ENCODE results near the gene LSM2.
A peak's percentile ranks its signal among the peaks of the same experiment; 100 is the strongest.
"Not testable (repeated sequence)": the region's sequence is repeated elsewhere in the genome, so short reads cannot be mapped to it uniquely, and the experiment has no call there.

Gene LSM2

GRCh38 chr6:31806470-31807272 is at the start of gene LSM2:
LSM2 (minus strand) TSS chr6:31806966; CDS start chr6:31806757, 209 bp downstream.
- Histone ChIP-seq H3K4me3 (ENCODE audit: low read length) (peak within 1 kb of the TSS; percentile 85), H3K27me3 (ENCODE audit: insufficient read depth, low read length) (no peaks in the 10 kb centered on the region), H3K4me1 (ENCODE audit: insufficient read depth, low read length) (peaks cover 9% of the 10 kb centered on the region), H2AFZ (ENCODE audit: low read depth, low read length) (peak within 1 kb of the TSS; percentile 70), H3K36me3 (ENCODE audit: insufficient read depth, low read length) (peaks cover 20% of the 10 kb centered on the region), H3K9me3 (ENCODE audit: low read length) (no peaks in the 10 kb centered on the region)

DNA sequence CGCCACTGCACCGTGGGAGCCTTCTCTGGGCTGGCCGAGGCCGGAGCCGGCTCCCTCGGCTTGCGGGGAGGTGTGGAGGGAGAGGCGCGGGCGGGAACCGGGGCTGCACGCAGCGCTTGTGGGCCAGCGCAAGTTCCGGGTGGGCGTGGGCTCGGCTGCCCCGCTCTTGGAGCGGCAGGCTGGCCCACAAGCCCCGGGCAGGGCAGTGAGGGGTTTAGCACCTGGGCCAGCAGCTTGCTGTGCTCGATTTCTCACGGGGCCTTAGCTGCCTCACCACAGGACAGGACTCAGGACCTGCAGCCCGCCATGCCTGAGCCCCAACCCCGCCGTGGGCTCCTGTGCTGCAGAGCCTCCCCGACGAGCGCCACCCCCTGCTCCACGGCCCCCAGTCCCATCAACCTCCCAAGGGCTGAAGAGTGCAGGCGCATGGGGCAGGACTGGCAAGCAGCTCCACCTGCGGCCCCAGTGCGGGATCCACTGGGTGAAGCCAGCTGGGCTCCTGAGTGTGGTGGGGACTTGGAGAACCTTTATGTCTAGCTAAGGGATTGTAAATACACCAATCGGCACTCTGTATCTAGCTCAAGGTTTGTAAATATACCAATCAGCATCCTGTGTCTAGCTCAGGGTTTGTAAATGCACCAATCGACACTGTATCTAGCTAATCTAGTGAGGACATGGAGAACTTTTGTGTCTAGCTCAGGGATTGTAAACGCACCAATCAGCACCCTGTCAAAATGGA is 45.4 kb upstream of the LSM2 start:
- H2AFZ ChIP-seq (ENCODE audit: low read depth, low read length); H3K36me3 ChIP-seq (ENCODE audit: insufficient read depth, low read length); H3K4me3 ChIP-seq (ENCODE audit: low read length); H3K4me1 ChIP-seq (ENCODE audit: insufficient read depth, low read length); H3K9me3 ChIP-seq (ENCODE audit: low read length); H3K27me3 ChIP-seq (ENCODE audit: insufficient read depth, low read length): not testable (repeated sequence)

DNA sequence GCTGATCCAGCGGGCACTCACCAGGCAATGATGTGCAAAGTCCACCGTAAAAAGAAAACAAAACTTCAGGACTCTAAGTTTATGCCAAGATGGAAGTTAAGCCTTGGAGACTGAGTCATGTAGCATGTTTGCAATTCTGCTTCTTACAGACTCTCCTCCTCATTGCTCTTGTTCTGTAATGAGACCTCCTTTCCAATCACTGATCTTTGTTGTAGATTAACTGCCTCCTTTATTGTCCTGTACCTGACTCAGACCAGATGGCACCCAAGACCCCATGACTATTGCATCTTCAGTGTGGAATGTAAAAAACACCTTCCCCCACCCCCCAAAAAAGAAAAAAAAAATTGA is 44.7 kb upstream of the LSM2 start:
- Histone ChIP-seq H3K4me3 (ENCODE audit: low read length) (no peak overlapping the region), H3K4me1 (ENCODE audit: insufficient read depth, low read length) (no peaks in the 10 kb centered on the region), H3K27me3 (ENCODE audit: insufficient read depth, low read length) (no peaks in the 10 kb centered on the region), H3K36me3 (ENCODE audit: insufficient read depth, low read length) (no peaks in the 10 kb centered on the region), H3K9me3 (ENCODE audit: low read length) (peaks cover 3% of the 10 kb centered on the region), H2AFZ (ENCODE audit: low read depth, low read length) (no peak overlapping the region)

GRCh38 chr6:31850765-31851484 is 44.2 kb upstream of the LSM2 start:
- no peak overlapping the region for H2AFZ ChIP-seq (ENCODE audit: low read depth, low read length)
- H3K9me3 ChIP-seq (ENCODE audit: low read length), result peaks cover 3% of the 10 kb centered on the region
- no peaks in the 10 kb centered on the region for H3K36me3 ChIP-seq (ENCODE audit: insufficient read depth, low read length)
- no peaks in the 10 kb centered on the region for H3K27me3 ChIP-seq (ENCODE audit: insufficient read depth, low read length)
- no peaks in the 10 kb centered on the region for H3K4me1 ChIP-seq (ENCODE audit: insufficient read depth, low read length)
- no peak overlapping the region for H3K4me3 ChIP-seq (ENCODE audit: low read length)

DNA sequence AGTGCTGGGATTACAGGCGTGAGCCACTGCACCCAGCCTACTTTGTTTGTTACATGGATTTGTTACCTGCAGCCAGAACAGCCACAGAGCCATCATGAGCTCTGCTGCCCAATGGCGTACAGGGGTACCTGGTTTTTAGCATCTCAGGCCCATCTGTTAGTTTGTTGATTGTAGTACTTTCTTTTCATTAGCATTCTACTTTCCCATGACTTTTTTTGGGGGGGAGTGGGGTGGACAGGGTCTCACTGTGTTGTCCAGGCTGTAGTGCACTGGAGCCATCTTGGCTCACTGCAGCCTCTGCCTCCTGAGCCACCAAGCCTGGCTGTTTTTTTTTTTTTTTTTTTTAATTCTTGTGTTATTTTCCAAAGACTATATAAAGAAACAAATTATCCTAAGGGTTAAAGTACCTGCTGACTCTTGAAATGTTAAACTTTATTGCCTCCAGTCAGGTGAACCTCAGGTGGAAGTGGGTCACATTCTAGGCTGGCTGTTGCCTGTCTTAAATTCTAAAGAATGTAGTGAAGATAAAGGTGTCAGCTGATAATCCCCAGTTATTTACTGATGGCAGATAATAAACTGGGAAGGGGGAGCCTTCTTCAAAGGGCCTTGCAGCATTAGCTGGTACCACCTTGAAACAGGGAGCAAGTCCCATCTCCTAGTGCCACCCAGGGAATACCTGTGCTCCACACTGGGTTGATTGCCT is 40.7 kb upstream of the LSM2 start:
- no peak overlapping the region for H3K4me3 ChIP-seq (ENCODE audit: low read length)
- H3K27me3 ChIP-seq (ENCODE audit: insufficient read depth, low read length), result no peaks in the 10 kb centered on the region
- H2AFZ ChIP-seq (ENCODE audit: low read depth, low read length), result no peak overlapping the region
- no peaks in the 10 kb centered on the region for H3K4me1 ChIP-seq (ENCODE audit: insufficient read depth, low read length)
- no peaks in the 10 kb centered on the region for H3K9me3 ChIP-seq (ENCODE audit: low read length)
- no peaks in the 10 kb centered on the region for H3K36me3 ChIP-seq (ENCODE audit: insufficient read depth, low read length)

GRCh38 chr6:31844507-31844906 is 37.7 kb upstream of the LSM2 start:
- no peaks in the 10 kb centered on the region for H3K4me1 ChIP-seq (ENCODE audit: insufficient read depth, low read length)
- H2AFZ ChIP-seq (ENCODE audit: low read depth, low read length), result no peak overlapping the region
- no peaks in the 10 kb centered on the region for H3K9me3 ChIP-seq (ENCODE audit: low read length)
- peaks cover 10% of the 10 kb centered on the region for H3K36me3 ChIP-seq (ENCODE audit: insufficient read depth, low read length)
- H3K27me3 ChIP-seq (ENCODE audit: insufficient read depth, low read length), result no peaks in the 10 kb centered on the region
- H3K4me3 ChIP-seq (ENCODE audit: low read length), result no peak overlapping the region

GRCh38 chr6:31842053-31842452 is 35.3 kb upstream of the LSM2 start:
- Histone ChIP-seq H3K27me3 (ENCODE audit: insufficient read depth, low read length) (no peaks in the 10 kb centered on the region), H3K4me3 (ENCODE audit: low read length) (no peak overlapping the region), H3K9me3 (ENCODE audit: low read length) (no peaks in the 10 kb centered on the region), H2AFZ (ENCODE audit: low read depth, low read length) (no peak overlapping the region), H3K4me1 (ENCODE audit: insufficient read depth, low read length) (peaks cover 8% of the 10 kb centered on the region), H3K36me3 (ENCODE audit: insufficient read depth, low read length) (peaks cover 34% of the 10 kb centered on the region)

DNA sequence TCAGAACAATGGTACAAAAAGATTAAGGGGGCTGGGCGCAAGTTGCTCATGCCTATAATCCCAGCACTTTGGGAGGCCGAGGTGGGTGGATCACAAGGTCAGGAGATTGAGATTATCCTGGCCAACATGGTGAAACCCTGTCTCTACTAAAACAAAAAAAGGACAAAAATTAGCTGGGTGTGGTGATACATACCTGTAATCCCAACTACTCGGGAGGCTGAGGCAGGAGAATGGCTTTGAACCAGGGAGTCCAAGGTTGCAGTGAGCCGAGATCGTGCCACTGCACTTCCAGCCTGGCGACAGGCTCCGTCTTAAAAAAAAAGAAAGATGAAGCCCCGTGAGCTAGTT is 33.0 kb upstream of the LSM2 start:
- not testable (repeated sequence) for H3K4me3 ChIP-seq (ENCODE audit: low read length); H3K9me3 ChIP-seq (ENCODE audit: low read length); H2AFZ ChIP-seq (ENCODE audit: low read depth, low read length); H3K27me3 ChIP-seq (ENCODE audit: insufficient read depth, low read length)
- Histone ChIP-seq H3K4me1 (ENCODE audit: insufficient read depth, low read length) (peaks cover 21% of the 10 kb centered on the region), H3K36me3 (ENCODE audit: insufficient read depth, low read length) (peaks cover 46% of the 10 kb centered on the region)

GRCh38 chr6:31838968-31839367 is 32.2 kb upstream of the LSM2 start:
- Histone ChIP-seq H3K36me3 (ENCODE audit: insufficient read depth, low read length) (peaks cover 46% of the 10 kb centered on the region), H3K9me3 (ENCODE audit: low read length) (no peaks in the 10 kb centered on the region), H3K4me3 (ENCODE audit: low read length) (no peak overlapping the region), H3K27me3 (ENCODE audit: insufficient read depth, low read length) (no peaks in the 10 kb centered on the region), H3K4me1 (ENCODE audit: insufficient read depth, low read length) (peaks cover 24% of the 10 kb centered on the region), H2AFZ (ENCODE audit: low read depth, low read length) (no peak overlapping the region)

GRCh38 chr6:31838114-31838553 is 31.4 kb upstream of the LSM2 start:
- not testable (repeated sequence) for H3K27me3 ChIP-seq (ENCODE audit: insufficient read depth, low read length); H3K9me3 ChIP-seq (ENCODE audit: low read length); H3K4me3 ChIP-seq (ENCODE audit: low read length); H2AFZ ChIP-seq (ENCODE audit: low read depth, low read length)
- Histone ChIP-seq H3K4me1 (ENCODE audit: insufficient read depth, low read length) (peaks cover 24% of the 10 kb centered on the region), H3K36me3 (ENCODE audit: insufficient read depth, low read length) (peaks cover 46% of the 10 kb centered on the region)

GRCh38 chr6:31837369-31838113 is 30.8 kb upstream of the LSM2 start:
- no peaks in the 10 kb centered on the region for H3K27me3 ChIP-seq (ENCODE audit: insufficient read depth, low read length)
- H3K9me3 ChIP-seq (ENCODE audit: low read length), result no peaks in the 10 kb centered on the region
- H3K4me3 ChIP-seq (ENCODE audit: low read length), result peak overlapping the region; percentile 81
- peaks cover 46% of the 10 kb centered on the region for H3K36me3 ChIP-seq (ENCODE audit: insufficient read depth, low read length)
- H3K4me1 ChIP-seq (ENCODE audit: insufficient read depth, low read length), result peaks cover 24% of the 10 kb centered on the region
- H2AFZ ChIP-seq (ENCODE audit: low read depth, low read length), result no peak overlapping the region

Data from neuron (in vitro differentiated cells).